Measurements from ENCODE around the gene CABLES1.
A peak's percentile ranks its signal among the peaks of the same experiment; 100 is the strongest.

CABLES1 gene

DNA sequence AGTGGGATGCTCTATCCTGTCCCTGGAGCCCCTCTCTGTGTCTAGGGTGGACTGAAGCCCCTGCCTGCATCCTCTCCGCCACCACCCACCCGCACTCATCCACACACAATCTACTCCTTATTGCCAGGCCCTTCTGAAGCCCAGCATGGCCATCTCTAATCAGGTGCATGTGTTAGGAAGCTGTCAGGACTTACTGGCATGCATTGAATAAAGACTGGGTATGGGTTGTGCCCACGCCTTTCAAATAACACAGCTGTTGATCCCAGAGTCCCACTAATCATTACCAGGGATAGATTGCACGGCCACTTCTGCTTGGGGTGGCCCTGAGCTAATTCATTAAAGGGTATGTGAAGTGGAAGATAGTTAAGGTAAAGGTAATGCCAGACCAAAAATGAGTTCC lies 88.4 kb downstream of the CABLES1 start:
- no peak for ATAC-seq

DNA sequence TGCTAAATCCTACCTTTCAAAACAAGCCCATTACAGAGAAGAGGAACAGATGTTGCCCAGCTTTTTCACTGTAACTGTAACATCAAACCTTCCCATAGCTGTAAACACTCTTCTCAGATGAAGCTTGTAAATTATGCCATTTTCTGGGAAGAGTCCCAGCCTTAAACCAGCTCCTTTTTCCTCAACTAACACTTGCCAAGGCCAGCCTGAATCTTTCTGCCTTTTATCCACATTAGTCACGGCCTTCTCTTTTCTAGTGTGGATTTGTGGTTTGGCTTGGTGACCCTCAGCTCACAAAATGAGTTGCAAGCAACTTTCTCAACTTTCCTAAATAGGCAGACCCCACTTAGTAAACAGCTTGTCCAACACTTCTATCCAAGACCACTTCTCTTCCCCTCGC lies 90.2 kb downstream of the CABLES1 start:
- DNase-seq = no peak
- ATAC-seq = no peak

More for the DNA sequence above, 88.4 kb downstream of the CABLES1 start:
- DNase-seq = no peak

DNA sequence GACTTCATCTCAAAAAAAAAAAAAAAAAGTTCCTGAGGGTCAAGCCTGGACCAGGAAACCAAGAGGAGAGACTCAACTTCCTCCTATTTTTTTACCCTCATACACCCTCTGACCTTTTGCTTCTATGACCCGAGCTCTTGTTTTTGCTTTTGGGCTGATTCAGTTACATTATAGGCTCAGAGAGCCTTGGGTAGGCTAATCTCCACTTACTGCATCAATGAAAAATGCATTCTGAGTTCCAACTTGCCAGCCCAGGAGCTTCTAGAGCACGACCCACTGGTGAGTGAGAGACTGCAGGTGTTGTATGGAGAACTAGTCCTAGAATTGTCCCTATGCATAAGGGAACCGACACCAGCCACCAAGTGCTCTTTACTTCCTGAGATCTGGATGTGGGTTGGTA lies 91.1 kb downstream of the CABLES1 start:
- no peak for ATAC-seq

DNA sequence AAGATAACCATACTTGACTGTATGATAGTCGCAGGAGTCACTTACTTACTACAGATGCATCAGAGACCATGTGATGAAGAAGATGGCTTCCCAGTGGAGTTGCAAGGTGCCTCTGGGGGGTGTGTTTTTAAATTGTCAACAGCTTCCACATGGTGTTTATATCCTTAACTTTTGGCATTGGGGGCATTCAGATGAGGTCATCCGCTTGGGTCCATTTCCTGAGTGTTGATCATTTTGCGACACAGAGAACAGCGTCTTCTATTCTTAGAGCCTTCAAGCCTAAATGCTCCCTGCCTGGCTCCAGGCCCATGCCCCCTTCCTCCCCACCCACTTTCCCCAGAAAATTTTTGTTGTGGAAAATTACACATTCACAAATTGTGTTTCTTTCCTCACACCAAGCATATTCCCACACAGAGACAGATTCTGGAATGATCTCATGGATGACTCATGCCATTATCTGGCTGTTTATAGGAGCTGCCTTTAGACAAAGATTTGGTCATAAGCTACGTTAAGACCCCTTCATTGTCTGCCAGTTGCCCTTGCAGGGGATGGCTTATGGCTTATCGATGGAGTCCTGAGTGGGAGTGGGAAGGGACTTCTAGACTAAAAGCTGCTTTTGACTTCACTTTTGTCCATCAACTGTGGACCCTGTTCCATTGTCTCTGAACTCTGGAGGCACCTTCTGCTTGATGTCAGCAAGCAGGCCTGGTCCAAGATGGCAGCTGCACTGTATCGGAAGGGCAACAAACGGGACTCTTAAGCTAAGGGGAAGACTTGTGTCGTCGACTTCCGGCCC lies 91.8 kb downstream of the CABLES1 start:
- ATAC-seq = no peak
- DNase-seq = no peak

More for the DNA sequence above, 91.1 kb downstream of the CABLES1 start:
- no peak for DNase-seq

DNA sequence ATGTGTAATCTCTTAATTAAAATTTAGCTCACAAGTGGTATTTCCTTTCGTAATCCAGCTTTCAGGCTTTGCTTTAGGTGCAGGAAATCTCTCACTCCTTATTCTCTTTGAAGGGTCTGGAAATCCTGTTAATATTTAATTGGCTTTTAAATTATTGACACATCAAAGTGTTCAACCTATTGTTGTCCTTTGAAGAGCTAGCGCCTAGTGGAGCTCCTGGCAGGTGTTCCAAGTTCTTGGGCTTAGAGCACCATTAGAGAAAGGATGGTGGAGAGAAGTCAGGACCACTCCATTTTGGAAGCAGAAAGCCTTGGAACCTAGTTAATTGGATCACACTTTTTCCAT lies 92.4 kb downstream of the CABLES1 start:
- ATAC-seq = no peak
- no peak for DNase-seq

DNA sequence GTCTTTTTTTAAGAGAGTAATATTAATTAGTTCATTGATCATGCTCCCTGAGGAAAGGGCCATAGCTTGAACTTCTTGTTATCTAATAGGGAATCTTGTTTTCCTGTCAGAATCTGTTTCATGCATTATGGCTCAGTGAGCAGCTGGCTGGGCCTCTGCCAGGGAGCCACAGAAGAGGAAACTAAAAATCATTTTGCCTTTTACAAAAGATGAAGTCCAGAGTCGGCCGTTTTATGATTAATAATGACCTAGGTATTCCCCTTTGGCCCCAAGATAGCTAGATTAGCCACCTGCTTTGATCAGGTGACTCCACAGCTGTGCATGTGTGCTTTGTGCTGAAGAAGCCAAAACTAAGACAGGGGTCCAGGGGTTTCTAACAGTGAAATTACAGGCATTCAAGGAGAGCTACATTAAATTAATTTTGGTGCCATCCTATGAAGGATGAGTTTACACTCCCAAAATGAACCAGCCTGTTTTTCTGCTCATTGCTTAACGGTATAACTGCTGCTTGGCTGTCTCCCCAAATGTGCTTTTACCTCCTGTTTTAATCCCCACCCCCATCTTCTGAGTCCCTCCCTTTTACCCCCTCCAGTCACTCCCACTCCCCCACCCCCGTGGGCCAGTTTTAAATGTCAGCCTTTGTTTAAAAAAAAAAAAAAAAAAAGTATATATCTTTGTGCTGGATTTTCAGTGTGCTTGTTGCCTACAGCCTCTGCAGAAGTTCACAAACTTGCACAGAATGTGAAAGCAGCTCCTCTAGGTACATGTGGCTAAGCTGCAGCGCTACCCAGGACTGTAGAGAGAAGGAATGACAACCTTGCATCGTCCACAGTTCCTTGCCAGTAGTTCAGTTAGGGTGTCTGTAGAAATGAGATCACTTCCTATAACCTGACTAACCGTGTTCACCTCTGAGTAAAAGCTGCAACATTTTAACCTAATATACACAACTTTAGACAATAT lies 93.1 kb downstream of the CABLES1 start:
- DNase-seq (peak; percentile 27), ATAC-seq (peak; percentile 48)

DNA sequence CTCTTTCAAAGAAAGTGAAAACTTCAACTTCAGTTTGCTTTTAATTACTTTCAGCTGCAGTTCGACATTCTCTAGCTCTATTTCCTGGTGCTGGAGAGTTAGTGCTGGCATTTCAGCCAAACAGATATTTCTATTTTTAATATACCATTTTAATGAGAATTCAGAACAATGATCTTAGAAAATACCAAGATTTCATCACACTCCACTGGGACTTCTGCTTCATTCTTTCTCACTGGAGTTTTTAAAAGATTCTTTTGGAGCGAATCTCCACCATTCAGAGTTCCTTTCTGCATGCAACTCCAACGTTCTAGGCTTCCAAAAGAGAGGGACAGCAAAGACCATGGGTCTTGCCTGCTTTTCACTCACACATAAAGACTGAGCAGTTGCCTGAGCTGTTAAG lies 94.2 kb downstream of the CABLES1 start:
- DNase-seq = no peak

DNA sequence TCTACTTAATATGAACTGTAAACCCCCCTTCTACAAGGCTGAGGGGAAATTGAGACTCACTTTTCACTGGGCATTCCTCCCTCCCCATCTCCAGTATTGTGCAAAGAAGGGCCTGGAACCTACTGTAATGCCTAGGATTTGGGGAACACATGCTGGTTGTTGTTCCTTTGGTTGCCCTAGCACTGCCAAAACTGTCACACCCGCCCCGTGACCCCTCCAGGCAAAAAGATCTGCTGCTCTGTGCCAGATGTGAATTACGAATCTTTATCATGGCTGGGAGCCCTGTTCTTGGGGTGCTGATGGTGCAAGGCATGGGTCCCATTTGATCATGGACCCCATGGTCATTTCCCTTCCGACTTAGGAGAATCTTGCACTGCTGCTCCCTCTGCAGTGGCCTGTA lies 95.4 kb downstream of the CABLES1 start:
- no peak for DNase-seq
- no peak for ATAC-seq

More for the DNA sequence above, 94.2 kb downstream of the CABLES1 start:
- no peak for ATAC-seq

DNA sequence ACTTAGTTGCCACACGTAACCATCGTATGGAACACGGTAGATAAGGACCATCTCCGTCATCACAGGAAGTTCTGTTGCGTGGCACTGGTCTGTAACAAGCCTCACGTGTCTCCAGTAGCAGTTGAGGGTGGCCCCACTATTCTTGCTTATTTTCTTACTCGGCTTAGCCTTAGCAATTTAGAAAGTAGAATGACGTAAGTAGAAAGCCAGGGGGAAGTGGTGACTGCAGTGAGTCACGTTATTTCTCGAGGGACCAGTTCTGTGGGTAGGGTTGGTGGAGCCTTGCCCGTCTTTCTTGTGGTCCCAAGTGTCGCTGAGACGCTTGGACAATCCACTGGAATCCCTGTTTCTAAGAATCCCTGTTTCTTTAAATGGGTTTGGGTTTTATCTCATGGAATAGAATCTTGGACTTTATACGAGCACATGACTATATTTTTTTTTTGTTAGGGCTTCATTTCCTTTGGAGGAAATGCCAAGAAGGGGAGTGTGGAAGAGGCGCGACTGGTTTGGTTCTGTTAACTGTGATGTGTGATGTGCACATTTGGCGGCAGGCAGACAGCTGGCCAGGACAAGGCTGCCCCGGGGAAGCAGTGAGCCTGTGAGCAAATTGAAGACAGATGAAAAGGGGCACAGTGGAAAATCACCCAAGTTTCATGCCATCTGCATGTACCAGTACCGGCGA lies 96.2 kb downstream of the CABLES1 start:
- DNase-seq (peak; percentile 71), ATAC-seq (peak; percentile 93)

DNA sequence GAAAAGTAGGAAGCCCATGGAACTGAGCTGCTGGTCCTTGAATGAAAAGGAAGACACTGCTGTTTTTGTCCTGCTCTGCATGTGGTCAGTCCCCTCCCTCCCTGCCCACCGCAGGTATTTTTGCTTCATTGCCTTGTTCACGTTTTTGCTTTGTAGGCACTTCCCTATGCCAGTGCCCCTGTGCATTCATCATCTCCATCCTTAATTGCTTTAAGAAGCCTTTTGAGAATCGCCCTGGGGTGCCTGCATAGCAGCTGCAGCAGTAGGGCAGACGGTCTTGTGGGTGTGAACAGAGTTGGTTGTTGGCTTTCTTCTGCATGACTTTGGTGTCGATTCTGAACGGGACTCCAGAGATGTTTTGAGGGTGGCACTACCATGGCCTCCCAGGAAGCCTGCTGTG lies 97.0 kb downstream of the CABLES1 start:
- DNase-seq (no peak), ATAC-seq (no peak)

DNA sequence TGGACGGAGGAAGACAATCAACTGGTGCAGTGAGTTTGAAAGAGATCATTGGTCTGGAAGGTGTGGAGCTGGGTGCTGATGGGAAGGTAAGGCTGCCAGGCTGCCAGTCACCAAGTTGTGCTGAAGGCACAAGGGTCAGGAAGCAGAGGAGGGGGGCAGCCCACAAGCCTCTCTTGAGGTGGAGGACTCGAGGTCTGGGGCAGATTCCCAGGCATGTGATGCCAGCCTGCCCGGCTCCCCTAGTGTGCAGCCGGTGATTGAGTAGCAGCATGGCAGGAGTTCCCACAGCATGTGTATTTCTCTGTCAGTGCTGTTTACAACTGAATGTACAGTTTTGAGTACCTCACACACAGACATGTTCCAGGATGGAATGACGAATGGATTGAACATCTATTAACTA lies 99.3 kb downstream of the CABLES1 start:
- no peak for ATAC-seq
- DNase-seq = no peak

DNA sequence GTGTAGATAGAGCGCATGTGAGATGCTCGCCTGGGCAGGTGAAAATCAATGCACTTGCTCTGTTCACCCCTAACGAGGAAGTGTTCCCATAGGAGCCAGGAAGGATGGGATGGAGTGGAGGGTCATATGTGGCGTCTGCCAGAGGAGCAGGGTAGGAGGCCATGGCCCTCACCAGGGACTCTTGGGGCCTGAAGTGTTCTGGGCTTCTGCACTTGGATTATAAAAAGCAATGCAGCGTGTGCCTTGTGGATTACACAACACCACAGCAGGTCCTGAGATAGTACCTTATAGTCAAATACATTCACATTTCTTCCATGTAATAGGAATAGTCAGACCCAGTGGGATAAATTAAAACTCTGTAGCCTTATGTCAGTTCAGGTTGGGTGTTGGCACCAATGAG lies 100.1 kb downstream of the CABLES1 start:
- ATAC-seq (no peak), DNase-seq (no peak)

DNA sequence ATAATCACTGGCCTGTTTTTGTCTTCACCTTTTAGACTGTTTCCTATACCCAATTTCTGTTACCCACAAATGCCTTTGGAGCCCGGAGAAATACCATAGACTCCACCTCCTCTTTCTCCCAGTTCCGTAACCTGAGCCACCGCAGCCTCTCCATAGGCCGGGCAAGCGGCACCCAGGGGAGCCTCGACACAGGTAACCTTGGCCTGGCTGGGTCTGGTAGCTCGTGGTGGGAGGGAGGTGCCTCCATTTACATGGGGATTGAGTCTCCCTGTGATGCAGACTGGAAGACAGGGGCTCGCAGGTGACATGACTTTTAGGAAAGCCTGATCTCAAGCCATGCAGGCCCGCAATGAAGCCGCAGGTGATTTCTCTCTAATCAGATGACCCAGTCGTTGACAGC lies 100.6 kb downstream of the CABLES1 start:
- DNase-seq (no peak), ATAC-seq (no peak)

DNA sequence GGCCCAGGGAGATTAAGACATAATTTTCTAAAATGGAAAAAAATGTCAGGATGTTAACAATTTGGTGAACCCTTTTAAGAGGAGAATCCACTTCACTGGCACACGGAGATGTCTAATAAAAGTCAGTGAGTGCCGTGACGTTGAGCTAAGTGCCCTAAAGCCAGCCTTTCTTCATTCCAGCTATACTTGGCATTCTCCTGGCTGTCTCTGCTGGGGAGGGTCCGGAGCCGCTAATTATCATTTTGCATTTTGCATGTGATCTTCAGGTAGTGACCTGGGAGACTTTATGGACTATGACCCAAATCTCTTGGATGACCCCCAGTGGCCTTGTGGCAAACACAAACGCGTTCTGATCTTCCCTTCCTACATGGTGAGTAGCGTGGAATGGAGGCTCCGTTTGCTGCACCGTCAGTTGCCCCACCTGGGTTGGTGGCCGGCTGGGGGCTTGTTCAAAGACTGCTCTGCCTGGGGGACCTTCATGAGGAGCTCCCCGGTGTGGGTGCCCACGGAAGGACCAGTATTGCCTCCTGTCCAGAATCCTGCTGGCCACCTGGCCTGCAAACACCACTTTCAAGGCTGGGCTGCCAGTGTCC lies 101.7 kb downstream of the CABLES1 start:
- no peak for ATAC-seq
- no peak for DNase-seq

DNA sequence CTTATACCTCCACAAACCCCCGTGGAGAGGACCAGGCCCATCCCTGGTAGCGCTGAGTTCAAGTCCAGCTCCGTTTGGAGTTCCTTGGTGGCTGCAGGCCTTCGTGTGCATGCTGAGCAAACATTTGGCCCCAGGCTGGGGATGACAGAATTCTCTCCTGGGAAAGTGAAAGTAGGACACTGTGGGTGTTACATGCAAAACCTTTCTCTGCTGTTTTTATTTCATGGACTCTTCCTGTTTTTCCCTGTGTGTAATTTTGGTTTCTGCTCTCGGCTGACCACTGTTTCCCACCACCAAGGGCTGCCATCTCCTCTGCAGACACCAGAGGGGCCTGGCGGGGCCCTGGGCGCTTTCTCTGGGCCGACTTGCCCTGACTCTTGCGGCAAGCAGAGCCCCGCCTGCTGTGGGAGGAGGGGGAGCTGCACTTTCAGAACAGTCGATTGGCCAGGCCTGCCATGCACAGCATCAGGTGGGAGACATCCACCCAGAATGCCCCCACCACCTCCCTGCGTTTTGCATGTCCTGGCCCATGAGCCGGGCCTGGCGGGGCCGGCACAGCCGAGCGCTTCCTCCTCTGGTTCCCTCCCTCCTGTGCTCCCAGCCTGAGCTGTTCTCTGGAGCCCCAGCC lies 102.4 kb downstream of the CABLES1 start:
- DNase-seq = peak; percentile 67
- peak; percentile 84 for ATAC-seq

DNA sequence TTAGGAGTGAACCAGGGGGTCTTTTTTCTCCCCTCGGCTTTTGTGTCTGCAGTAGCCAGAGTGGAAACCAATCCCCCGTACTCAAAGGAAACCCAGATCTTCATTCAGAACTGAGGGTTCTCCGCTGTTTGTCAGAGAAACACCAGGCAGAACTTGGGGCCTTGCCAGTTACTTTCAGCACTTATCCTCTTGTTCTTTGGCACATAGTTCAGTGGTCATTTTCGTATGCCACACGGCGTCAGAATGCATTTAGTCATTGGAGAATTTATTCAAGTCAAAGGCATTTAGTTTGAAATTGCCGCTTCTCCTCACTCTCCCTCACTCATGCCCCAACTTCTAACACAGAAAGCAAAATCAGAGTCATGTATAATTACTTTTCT lies 102.9 kb downstream of the CABLES1 start:
- no peak for DNase-seq
- ATAC-seq = no peak

DNA sequence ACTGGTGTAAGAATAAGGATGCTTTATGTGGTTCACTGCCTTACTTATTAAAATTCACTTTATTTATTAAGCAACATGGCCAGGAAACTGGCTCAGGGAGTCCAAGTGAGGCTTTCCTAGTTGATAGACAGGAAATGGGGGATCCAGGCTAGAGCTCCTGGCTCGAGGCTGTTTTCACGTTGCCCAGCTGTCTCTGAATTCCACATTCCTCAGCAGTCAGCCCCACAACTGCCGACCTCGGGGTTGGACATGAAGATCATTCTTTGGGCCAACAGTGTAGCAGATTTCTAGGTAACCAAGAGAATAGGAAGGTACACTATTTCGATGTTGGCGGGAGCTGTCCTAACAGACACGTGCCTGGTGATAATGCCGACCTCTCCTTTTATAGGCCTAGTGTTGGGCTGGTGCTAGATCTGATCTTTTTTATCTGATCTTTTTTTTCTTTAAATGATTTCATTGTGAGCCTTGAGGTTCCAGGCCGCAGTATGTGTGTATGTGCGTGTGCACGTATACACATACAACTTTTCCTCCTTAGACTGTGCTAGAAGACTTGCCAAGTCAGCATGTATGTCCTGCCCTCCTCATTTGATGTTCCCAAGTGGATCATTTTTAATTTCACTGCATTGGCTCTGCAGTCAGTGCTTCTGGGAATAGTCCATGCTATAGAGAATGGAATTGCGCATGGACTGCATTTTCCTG lies 103.5 kb downstream of the CABLES1 start:
- ATAC-seq = no peak

DNA sequence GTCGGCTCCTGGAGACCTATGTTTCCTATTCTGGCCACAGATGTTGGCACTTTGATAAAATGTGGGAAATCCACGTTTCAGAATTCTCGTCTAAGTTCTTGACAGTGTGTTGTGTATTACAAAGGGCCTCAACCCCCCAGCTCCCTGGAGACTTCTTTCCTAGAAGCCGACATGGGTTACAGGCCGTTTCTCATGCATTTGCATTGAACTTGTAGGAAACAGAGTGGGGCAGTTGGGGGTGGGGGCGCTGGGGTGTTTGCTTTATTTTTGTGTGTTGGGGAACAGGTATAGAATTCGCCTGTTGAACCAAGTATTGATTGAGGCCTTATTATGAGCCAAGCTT lies 104.0 kb downstream of the CABLES1 start:
- ATAC-seq (no peak), DNase-seq (no peak)

More for the DNA sequence above, 103.5 kb downstream of the CABLES1 start:
- no peak for DNase-seq

DNA sequence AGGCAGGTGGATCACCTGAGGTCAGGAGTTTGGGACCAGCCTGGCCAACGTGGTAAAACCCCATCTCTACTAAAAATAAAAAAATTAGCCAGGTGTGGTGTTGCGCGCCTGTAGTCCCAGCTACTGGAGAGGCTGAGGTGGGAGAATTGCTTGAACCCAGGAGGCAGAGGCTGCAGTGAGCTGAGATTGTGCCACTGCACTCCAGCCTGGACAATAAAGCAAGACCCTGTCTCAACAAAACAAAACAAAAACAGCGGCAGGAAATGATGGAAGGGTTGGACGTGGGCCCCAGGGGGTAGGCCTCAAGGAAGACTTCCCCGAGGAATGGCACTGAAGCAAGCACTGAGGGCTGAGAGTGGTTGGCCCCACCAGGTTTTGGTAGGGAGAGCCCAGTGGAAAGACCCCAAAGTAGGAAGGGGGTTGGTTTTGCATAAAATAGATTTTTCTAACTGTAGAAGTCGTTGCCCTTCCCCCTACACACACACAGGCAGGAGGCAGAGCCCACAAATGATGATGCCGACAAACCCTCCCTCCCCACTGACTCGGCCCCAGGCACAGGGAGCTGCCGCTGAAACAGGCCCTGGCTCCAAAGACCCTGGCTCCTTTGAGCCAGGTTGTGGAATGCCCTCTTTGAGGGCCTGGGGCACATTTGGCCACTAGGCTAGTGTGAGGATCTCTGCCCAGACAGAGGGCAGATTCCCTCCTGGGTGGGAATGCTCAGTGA lies 104.8 kb downstream of the CABLES1 start:
- ATAC-seq (no peak), DNase-seq (no peak)

DNA sequence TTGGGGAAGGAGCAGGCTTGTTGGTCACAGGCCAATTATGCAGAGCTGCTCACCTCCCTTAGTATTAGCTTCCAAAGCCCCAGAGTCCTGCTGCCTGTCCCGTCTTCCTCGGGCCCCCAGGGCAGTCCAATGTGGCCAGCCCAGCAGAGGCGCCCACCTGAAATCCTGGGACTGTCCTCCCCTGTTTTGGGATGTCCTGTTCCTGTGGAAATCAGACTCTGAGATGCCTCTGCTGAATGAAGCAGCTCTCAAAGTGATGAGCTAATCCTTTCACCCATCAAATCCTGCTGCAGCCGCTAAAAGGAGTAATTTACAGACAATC lies 105.3 kb downstream of the CABLES1 start:
- no peak for DNase-seq
- ATAC-seq = no peak

Measured in stimulated activated naive CD8-positive, alpha-beta T cell treated with anti-CD3 and anti-CD28 coated beads, Interleukin-15, Interleukin-2, amounts not matched to agents 100 U/mL and 50 U/mL, for 24 hours (primary cell).